ENCODE results near the gene DDAH1.
"Not testable (repeated sequence)": the region's sequence is repeated elsewhere in the genome, so short reads cannot be mapped to it uniquely, and the experiment has no call there.

The DDAH1 gene

GRCh38 chr1:85478366-85478765 is 13.4 kb upstream of the DDAH1 start:
- Histone ChIP-seq H3K27me3 (ENCODE audit: control insufficient read depth, low read length) (no peaks in the 10 kb centered on the region), H3K9me3 (ENCODE audit: control insufficient read depth, insufficient read depth, low read length) (no peaks in the 10 kb centered on the region), H3K4me3 (ENCODE audit: low read length) (no peak overlapping the region), H3K4me1 (ENCODE audit: control insufficient read depth, low read length) (no peaks in the 10 kb centered on the region), H3K4me2 (ENCODE audit: low read length) (no peak overlapping the region), H3K36me3 (ENCODE audit: control insufficient read depth, low read length) (no peaks in the 10 kb centered on the region), H3K79me2 (ENCODE audit: control insufficient read depth, low read length) (no peaks in the 10 kb centered on the region), H4K20me1 (ENCODE audit: control insufficient read depth, insufficient read depth, low read depth, low read length) (no peaks in the 10 kb centered on the region), H3K27ac (ENCODE audit: low read depth, low read length) (no peak overlapping the region), H3F3A (ENCODE audit: control insufficient read depth, insufficient read depth) (no peaks in the 10 kb centered on the region), H3K9me2 (replicated peaks; ENCODE audit: control insufficient read depth, low read length) (no peaks in the 10 kb centered on the region)
- TF ChIP-seq, protein P1, sequence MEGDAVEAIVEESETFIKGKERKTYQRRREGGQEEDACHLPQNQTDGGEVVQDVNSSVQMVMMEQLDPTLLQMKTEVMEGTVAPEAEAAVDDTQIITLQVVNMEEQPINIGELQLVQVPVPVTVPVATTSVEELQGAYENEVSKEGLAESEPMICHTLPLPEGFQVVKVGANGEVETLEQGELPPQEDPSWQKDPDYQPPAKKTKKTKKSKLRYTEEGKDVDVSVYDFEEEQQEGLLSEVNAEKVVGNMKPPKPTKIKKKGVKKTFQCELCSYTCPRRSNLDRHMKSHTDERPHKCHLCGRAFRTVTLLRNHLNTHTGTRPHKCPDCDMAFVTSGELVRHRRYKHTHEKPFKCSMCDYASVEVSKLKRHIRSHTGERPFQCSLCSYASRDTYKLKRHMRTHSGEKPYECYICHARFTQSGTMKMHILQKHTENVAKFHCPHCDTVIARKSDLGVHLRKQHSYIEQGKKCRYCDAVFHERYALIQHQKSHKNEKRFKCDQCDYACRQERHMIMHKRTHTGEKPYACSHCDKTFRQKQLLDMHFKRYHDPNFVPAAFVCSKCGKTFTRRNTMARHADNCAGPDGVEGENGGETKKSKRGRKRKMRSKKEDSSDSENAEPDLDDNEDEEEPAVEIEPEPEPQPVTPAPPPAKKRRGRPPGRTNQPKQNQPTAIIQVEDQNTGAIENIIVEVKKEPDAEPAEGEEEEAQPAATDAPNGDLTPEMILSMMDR (IDR thresholded peaks at IDR 0.05; ENCODE audit: low read depth, low read length, poor library complexity, severe bottlenecking) = no peak
- no peak for TF ChIP-seq EZH2phosphoT487 (IDR thresholded peaks at IDR 0.05; ENCODE audit: borderline replicate concordance, low read length)

GRCh38 chr1:85475055-85475454 is 10.1 kb upstream of the DDAH1 start:
- no peak overlapping the region for H3K4me3 ChIP-seq (ENCODE audit: low read length)
- no peaks in the 10 kb centered on the region for H3K9me2 ChIP-seq (replicated peaks; ENCODE audit: control insufficient read depth, low read length)
- no peak for TF ChIP-seq EZH2phosphoT487 (IDR thresholded peaks at IDR 0.05; ENCODE audit: borderline replicate concordance, low read length)
- TF ChIP-seq, protein P1 (IDR thresholded peaks at IDR 0.05; ENCODE audit: low read depth, low read length, poor library complexity, severe bottlenecking) = no peak
- H3K9me3 ChIP-seq (ENCODE audit: control insufficient read depth, insufficient read depth, low read length) = no peaks in the 10 kb centered on the region
- no peak overlapping the region for H3K4me2 ChIP-seq (ENCODE audit: low read length)
- H3K4me1 ChIP-seq (ENCODE audit: control insufficient read depth, low read length) = no peaks in the 10 kb centered on the region
- H3F3A ChIP-seq (ENCODE audit: control insufficient read depth, insufficient read depth) = no peaks in the 10 kb centered on the region
- no peak overlapping the region for H3K27ac ChIP-seq (ENCODE audit: low read depth, low read length)
- no peaks in the 10 kb centered on the region for H3K79me2 ChIP-seq (ENCODE audit: control insufficient read depth, low read length)
- no peaks in the 10 kb centered on the region for H3K27me3 ChIP-seq (ENCODE audit: control insufficient read depth, low read length)
- H3K36me3 ChIP-seq (ENCODE audit: control insufficient read depth, low read length) = no peaks in the 10 kb centered on the region
- no peaks in the 10 kb centered on the region for H4K20me1 ChIP-seq (ENCODE audit: control insufficient read depth, insufficient read depth, low read depth, low read length)

- Histone ChIP-seq H3K4me3 (ENCODE audit: low read length) (no peak overlapping the region), H3K27ac (ENCODE audit: low read depth, low read length) (no peak overlapping the region), H3K79me2 (ENCODE audit: control insufficient read depth, low read length) (no peaks in the 10 kb centered on the region), H4K20me1 (ENCODE audit: control insufficient read depth, insufficient read depth, low read depth, low read length) (no peaks in the 10 kb centered on the region), H3K36me3 (ENCODE audit: control insufficient read depth, low read length) (no peaks in the 10 kb centered on the region), H3F3A (ENCODE audit: control insufficient read depth, insufficient read depth) (no peaks in the 10 kb centered on the region), H3K9me2 (replicated peaks; ENCODE audit: control insufficient read depth, low read length) (no peaks in the 10 kb centered on the region), H3K27me3 (ENCODE audit: control insufficient read depth, low read length) (no peaks in the 10 kb centered on the region), H3K4me1 (ENCODE audit: control insufficient read depth, low read length) (no peaks in the 10 kb centered on the region), H3K9me3 (ENCODE audit: control insufficient read depth, insufficient read depth, low read length) (no peaks in the 10 kb centered on the region), H3K4me2 (ENCODE audit: low read length) (no peak overlapping the region)
- TF ChIP-seq EZH2phosphoT487 (IDR thresholded peaks at IDR 0.05; ENCODE audit: borderline replicate concordance, low read length) = no peak
- TF ChIP-seq, protein P1 (IDR thresholded peaks at IDR 0.05; ENCODE audit: low read depth, low read length, poor library complexity, severe bottlenecking) = no peak
These were observed 8.4 kb upstream of the DDAH1 start for GRCh38 chr1:85473390-85473789.

DNA sequence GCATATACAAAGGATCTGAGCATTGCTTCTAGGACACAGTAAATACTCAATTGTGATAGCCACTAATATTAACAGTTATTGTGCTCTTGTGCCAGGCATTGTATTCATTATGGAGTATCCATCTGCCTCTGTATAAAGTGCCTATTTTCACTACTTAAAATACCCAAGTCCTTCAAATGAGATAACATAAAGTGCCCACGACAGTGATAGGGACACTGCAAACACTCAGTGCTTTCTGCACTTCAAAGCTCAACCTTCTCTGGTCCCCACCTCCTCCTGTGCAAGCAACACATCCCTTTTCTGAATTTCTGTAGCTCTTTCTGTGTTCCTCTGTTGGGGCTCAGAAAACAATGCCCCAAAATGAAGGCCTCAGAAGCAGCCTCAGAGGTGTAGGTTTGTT is 6.6 kb upstream of the DDAH1 start:
- TF ChIP-seq, protein P1 (IDR thresholded peaks at IDR 0.05; ENCODE audit: low read depth, low read length, poor library complexity, severe bottlenecking) = no peak
- no peak for TF ChIP-seq EZH2phosphoT487 (IDR thresholded peaks at IDR 0.05; ENCODE audit: borderline replicate concordance, low read length)
- no peaks in the 10 kb centered on the region for H3K9me3 ChIP-seq (ENCODE audit: control insufficient read depth, insufficient read depth, low read length)
- no peaks in the 10 kb centered on the region for H3K27me3 ChIP-seq (ENCODE audit: control insufficient read depth, low read length)
- no peak overlapping the region for H3K4me2 ChIP-seq (ENCODE audit: low read length)
- no peaks in the 10 kb centered on the region for H4K20me1 ChIP-seq (ENCODE audit: control insufficient read depth, insufficient read depth, low read depth, low read length)
- H3K4me1 ChIP-seq (ENCODE audit: control insufficient read depth, low read length) = no peaks in the 10 kb centered on the region
- no peaks in the 10 kb centered on the region for H3F3A ChIP-seq (ENCODE audit: control insufficient read depth, insufficient read depth)
- no peak overlapping the region for H3K4me3 ChIP-seq (ENCODE audit: low read length)
- no peaks in the 10 kb centered on the region for H3K9me2 ChIP-seq (replicated peaks; ENCODE audit: control insufficient read depth, low read length)
- H3K36me3 ChIP-seq (ENCODE audit: control insufficient read depth, low read length) = no peaks in the 10 kb centered on the region
- no peak overlapping the region for H3K27ac ChIP-seq (ENCODE audit: low read depth, low read length)
- no peaks in the 10 kb centered on the region for H3K79me2 ChIP-seq (ENCODE audit: control insufficient read depth, low read length)

- not testable (repeated sequence) for H3K4me1 ChIP-seq (ENCODE audit: control insufficient read depth, low read length); H3K9me3 ChIP-seq (ENCODE audit: control insufficient read depth, insufficient read depth, low read length); H3K4me3 ChIP-seq (ENCODE audit: low read length); H3K36me3 ChIP-seq (ENCODE audit: control insufficient read depth, low read length); H3K4me2 ChIP-seq (ENCODE audit: low read length); H4K20me1 ChIP-seq (ENCODE audit: control insufficient read depth, insufficient read depth, low read depth, low read length); H3K27me3 ChIP-seq (ENCODE audit: control insufficient read depth, low read length); H3F3A ChIP-seq (ENCODE audit: control insufficient read depth, insufficient read depth); H3K9me2 ChIP-seq (replicated peaks; ENCODE audit: control insufficient read depth, low read length); H3K27ac ChIP-seq (ENCODE audit: low read depth, low read length); H3K79me2 ChIP-seq (ENCODE audit: control insufficient read depth, low read length)
These were observed 5.2 kb upstream of the DDAH1 start for GRCh38 chr1:85470130-85470529.
